ENCODE results near the gene ZHX3. TPM values are rescaled to one million over a fixed set of nuclear protein-coding genes. Genes with fewer than 3 reads are reported as not detected.

Gene ZHX3
- total RNA-seq, 1 experiment from 2014 or later = 21.5 TPM

- no peaks in the 10 kb centered on the region for H3K9me3 ChIP-seq (ENCODE audit: insufficient read depth, low read depth)
- H3K27me3 ChIP-seq (ENCODE audit: insufficient read depth, low read depth) = no peaks in the 10 kb centered on the region
- no peak overlapping the region for H3K4me2 ChIP-seq
- H3K9me2 ChIP-seq (ENCODE audit: insufficient read depth) = no peaks in the 10 kb centered on the region
- no peak overlapping the region for H3K27ac ChIP-seq
- TF ChIP-seq EZH2 (IDR thresholded peaks at IDR 0.05; ENCODE audit: low read depth) = no peak
- TF ChIP-seq CTCF (conservative IDR thresholded peaks at IDR 0.05) = no peak
- no TSS peak for BruUV-seq (replicated peaks)
- H2AFZ ChIP-seq = no peak overlapping the region
- peaks cover 20% of the 10 kb centered on the region for H3K4me1 ChIP-seq (replicated peaks; ENCODE audit: insufficient read depth)
- H3K36me3 ChIP-seq (ENCODE audit: low read depth) = no peaks in the 10 kb centered on the region
- no peaks in the 10 kb centered on the region for H3K79me2 ChIP-seq (ENCODE audit: low read depth)
- ChIA-PET CTCF (interaction anchor here (0.6 kb wide), 1 partner anchor 112 kb away, joined by 12 read pairs; no protein-coding TSS in a partner anchor), POLR2A (ENCODE audit: unreplicated experiment) (no interaction called here)
- no peak for DNase-seq
- H4K20me1 ChIP-seq (ENCODE audit: insufficient read depth) = no peaks in the 10 kb centered on the region
- H3K4me3 ChIP-seq = no peak overlapping the region
- intact Hi-C loops (cut with micrococcal nuclease; ENCODE audit: unreplicated experiment) = no loop called here
- peaks cover 19% of the 10 kb centered on the region for H3F3A ChIP-seq (ENCODE audit: insufficient read depth, low read depth)
Measured at GRCh38 chr20:41330941-41331340, 13.4 kb upstream of the ZHX3 start.

GRCh38 chr20:41330343-41330720 lies 12.8 kb upstream of the ZHX3 start:
- POLR2A ChIA-PET (ENCODE audit: unreplicated experiment) = no interaction called here
- DNase-seq = no peak

More at GRCh38 chr20:41330343-41330720, 12.8 kb upstream of the ZHX3 start:
- no peaks in the 10 kb centered on the region for H3K79me2 ChIP-seq (ENCODE audit: low read depth)
- TF ChIP-seq CTCF (conservative IDR thresholded peaks at IDR 0.05) = no peak
- no peak for TF ChIP-seq EZH2 (IDR thresholded peaks at IDR 0.05; ENCODE audit: low read depth)
- H3K27ac ChIP-seq = no peak overlapping the region
- H3K4me1 ChIP-seq (replicated peaks; ENCODE audit: insufficient read depth) = peaks cover 20% of the 10 kb centered on the region
- no peaks in the 10 kb centered on the region for H4K20me1 ChIP-seq (ENCODE audit: insufficient read depth)
- no peaks in the 10 kb centered on the region for H3K36me3 ChIP-seq (ENCODE audit: low read depth)
- BruUV-seq (replicated peaks) = no TSS peak
- H3K4me2 ChIP-seq = no peak overlapping the region
- H3K9me3 ChIP-seq (ENCODE audit: insufficient read depth, low read depth) = no peaks in the 10 kb centered on the region
- no peaks in the 10 kb centered on the region for H3K27me3 ChIP-seq (ENCODE audit: insufficient read depth, low read depth)
- CTCF ChIA-PET = interaction anchor here (1.7 kb wide), 1 partner anchor 10 kb away, joined by 24 read pairs; the partner anchor contains the start of gene LPIN3
- peaks cover 19% of the 10 kb centered on the region for H3F3A ChIP-seq (ENCODE audit: insufficient read depth, low read depth)
- no peak overlapping the region for H3K4me3 ChIP-seq
- H2AFZ ChIP-seq = peak overlapping the region; percentile 85; the same call in 1 of the 2 replicates
- no peaks in the 10 kb centered on the region for H3K9me2 ChIP-seq (ENCODE audit: insufficient read depth)
- intact Hi-C loops (cut with micrococcal nuclease; ENCODE audit: unreplicated experiment) = no loop called here

Measured in PC-9 (cell line).